Renal pelvis (tissue), 4 donors: Measurements from ENCODE around the gene ATP5MC3. TPM values are rescaled to one million over a fixed set of nuclear protein-coding genes. Genes with fewer than 3 reads are reported as not detected.

Source experiments
- DNase-seq: peaks from one replicate; pipeline ENCODE4 v3.0.0-alpha.2; 2013
- polyA plus RNA-seq, 3 donors: library from polyadenylated mRNA; unstranded; fragments of 120-200 nt; gene quantifications; one replicate each; pipeline ENCODE4 v1.2.1, GENCODE V29; 2013; ENCODE audit not compliant: insufficient read length in 3 of 3

ATP5MC3 gene
- polyA plus RNA-seq, 3 donors, result 342 to 389 (median 345) TPM

DNA sequence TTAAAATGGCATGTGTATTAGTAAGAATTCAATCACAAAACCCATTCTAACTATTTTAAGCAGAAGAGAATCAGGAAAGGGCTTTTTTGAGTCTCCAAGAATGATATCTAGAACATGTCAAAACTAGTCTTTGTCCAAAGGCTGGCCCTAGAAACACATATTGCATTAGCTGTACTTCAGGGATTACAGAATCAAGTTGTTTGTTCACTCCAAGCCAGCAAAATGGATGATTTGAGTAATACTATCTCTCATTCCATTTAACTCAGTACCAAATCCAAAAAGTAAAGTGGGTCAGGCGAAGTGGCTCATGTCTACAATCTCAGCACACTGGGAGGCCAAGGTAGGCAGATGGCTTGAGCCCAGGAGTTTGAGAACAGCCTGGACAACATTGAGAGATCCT is 54.8 kb downstream of the ATP5MC3 start:
- DNase-seq, result no peak

Other genes with a start within 250 kb of the ATP5MC3 start
- 10 to 100 TPM; 19.9 to 27.8 (median 26.1) TPM for gene CHN1, start 176.3 kb downstream of the ATP5MC3 start, polyA plus RNA-seq
- 10 to 100 TPM; 52.9 to 65.1 (median 60.9) TPM for gene ATF2, start 13.5 kb downstream of the ATP5MC3 start, polyA plus RNA-seq